H54 (cell line): ENCODE results near the gene KRT8.
"Not testable (repeated sequence)": the region's sequence is repeated elsewhere in the genome, so short reads cannot be mapped to it uniquely, and the experiment has no call there.

ENCODE experiments used
- DNase-seq: peaks from one replicate; pipeline ENCODE4 v3.0.0; 2011; ENCODE audit warnings: low spot score, mixed read lengths; ENCODE audit not compliant: insufficient read length
- FAIRE-seq: peaks from 3 replicates; lab custom pipeline; 2011; peaks lifted over from hg19 to GRCh38; lab: Jason Lieb, UNC
- POLR2A ChIP-seq: IDR thresholded peaks from 2 replicates; pipeline ENCODE4 v1.6.1; 2011; ENCODE audit warnings: low read depth, mild to moderate bottlenecking, low read length

The KRT8 gene

GRCh38 chr12:52867642-52868041 is 37.2 kb downstream of the KRT8 start:
- DNase-seq (no peak), FAIRE-seq (no peak)
- no peak for TF ChIP-seq POLR2A

GRCh38 chr12:52867152-52867551 is 37.7 kb downstream of the KRT8 start:
- DNase-seq, result no peak
- TF ChIP-seq POLR2A, result no peak
- FAIRE-seq, result no peak

GRCh38 chr12:52865090-52865944 is 39.6 kb downstream of the KRT8 start:
- no peak for TF ChIP-seq POLR2A
- FAIRE-seq (no peak), DNase-seq (peak; percentile 87)

GRCh38 chr12:52862023-52862422 is 42.9 kb downstream of the KRT8 start:
- TF ChIP-seq POLR2A, result no peak
- no peak for FAIRE-seq
- no peak for DNase-seq

GRCh38 chr12:52861511-52861910 is 43.4 kb downstream of the KRT8 start:
- no peak for DNase-seq
- no peak for TF ChIP-seq POLR2A
- no peak for FAIRE-seq

- FAIRE-seq (no peak), DNase-seq (no peak)
- no peak for TF ChIP-seq POLR2A
These were observed 44.6 kb downstream of the KRT8 start for GRCh38 chr12:52860102-52860823.

GRCh38 chr12:52857500-52857899 is 47.4 kb downstream of the KRT8 start:
- FAIRE-seq (no peak), DNase-seq (no peak)
- TF ChIP-seq POLR2A, result no peak

GRCh38 chr12:52856787-52857186 is 48.1 kb downstream of the KRT8 start:
- DNase-seq, result no peak
- FAIRE-seq, result no peak
- TF ChIP-seq POLR2A, result no peak

GRCh38 chr12:52856077-52856476 is 48.8 kb downstream of the KRT8 start:
- FAIRE-seq, DNase-seq: not testable (repeated sequence)

- no peak for TF ChIP-seq POLR2A
- FAIRE-seq (no peak), DNase-seq (no peak)
These were observed 53.1 kb downstream of the KRT8 start for GRCh38 chr12:52851787-52852186.

- DNase-seq, result no peak
- FAIRE-seq, result no peak
- TF ChIP-seq POLR2A, result no peak
These were observed 54.2 kb downstream of the KRT8 start for GRCh38 chr12:52850681-52851080.

GRCh38 chr12:52849511-52849910 is 55.4 kb downstream of the KRT8 start:
- no peak for TF ChIP-seq POLR2A
- FAIRE-seq (no peak), DNase-seq (no peak)

- FAIRE-seq (no peak), DNase-seq (no peak)
- TF ChIP-seq POLR2A, result no peak
These were observed 56.1 kb downstream of the KRT8 start, which contains the start of gene KRT78 for GRCh38 chr12:52848661-52849255. Gene KRT78 (minus strand): TSS chr12:52848994. CDS start chr12:52848930, 64 bp downstream.
